Fibroblast of pulmonary artery (primary cell): Measurements from ENCODE around the gene PAX2.

Source experiments
- DNase-seq: peaks from one replicate; pipeline ENCODE4 v3.0.0-alpha.2; 2010; ENCODE audit warnings: low read depth
- H3K4me3 ChIP-seq: replicated peaks from 2 replicates; pipeline ENCODE4 v1.5.1; 2011; ENCODE audit warnings: low read depth, mild to moderate bottlenecking, control low read depth, low read length, moderate library complexity
- TF ChIP-seq, protein P1 (sequence below): IDR thresholded peaks from 2 replicates; pipeline ENCODE4 v1.5.1; 2011; ENCODE audit warnings: mild to moderate bottlenecking, control low read depth, low read length, inconsistent platforms; ENCODE audit errors: missing control alignments

The PAX2 gene

DNA sequence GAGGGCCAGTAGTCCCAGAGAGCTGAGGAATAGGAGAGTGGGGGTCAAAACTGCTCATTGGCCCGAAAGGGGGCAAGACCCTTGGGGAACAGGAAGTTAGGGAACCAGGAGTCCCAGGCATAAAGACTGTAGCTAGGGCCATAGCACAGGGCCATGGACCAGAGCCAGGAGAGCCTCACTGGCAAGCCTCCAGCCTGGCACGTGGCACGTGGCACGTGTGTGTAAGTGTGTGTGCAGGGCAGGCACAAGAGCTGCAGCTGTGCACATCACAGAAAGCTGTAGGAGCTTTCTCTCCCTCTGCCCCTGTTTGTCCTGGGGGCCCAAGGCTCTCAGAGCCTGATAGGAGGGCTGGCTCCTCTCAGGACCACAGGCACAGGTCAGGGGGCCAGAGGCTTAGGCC, 119.6 kb downstream of the PAX2 start:
- DNase-seq = no peak
- TF ChIP-seq, protein P1, sequence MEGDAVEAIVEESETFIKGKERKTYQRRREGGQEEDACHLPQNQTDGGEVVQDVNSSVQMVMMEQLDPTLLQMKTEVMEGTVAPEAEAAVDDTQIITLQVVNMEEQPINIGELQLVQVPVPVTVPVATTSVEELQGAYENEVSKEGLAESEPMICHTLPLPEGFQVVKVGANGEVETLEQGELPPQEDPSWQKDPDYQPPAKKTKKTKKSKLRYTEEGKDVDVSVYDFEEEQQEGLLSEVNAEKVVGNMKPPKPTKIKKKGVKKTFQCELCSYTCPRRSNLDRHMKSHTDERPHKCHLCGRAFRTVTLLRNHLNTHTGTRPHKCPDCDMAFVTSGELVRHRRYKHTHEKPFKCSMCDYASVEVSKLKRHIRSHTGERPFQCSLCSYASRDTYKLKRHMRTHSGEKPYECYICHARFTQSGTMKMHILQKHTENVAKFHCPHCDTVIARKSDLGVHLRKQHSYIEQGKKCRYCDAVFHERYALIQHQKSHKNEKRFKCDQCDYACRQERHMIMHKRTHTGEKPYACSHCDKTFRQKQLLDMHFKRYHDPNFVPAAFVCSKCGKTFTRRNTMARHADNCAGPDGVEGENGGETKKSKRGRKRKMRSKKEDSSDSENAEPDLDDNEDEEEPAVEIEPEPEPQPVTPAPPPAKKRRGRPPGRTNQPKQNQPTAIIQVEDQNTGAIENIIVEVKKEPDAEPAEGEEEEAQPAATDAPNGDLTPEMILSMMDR = no peak
- no peak overlapping the region for H3K4me3 ChIP-seq

DNA sequence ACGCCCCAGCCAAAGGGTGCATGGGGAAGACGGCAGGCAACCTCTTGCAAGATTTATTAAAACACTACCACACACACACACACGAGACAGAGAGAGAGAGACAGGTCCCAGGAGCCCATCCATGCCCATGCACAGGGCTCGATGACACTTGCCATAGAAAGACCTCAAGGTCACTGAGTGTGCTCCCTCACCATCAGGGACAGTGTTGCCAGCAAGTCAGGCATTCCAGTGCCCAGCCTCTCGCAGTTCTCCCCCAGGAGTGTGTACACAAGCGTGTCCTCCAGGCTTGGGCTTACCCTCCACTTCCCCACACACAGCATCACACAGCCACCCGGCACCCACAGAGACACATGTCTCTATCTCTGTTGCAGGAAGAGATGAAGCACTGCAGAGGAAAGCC, 120.6 kb downstream of the PAX2 start:
- TF ChIP-seq, protein P1 = no peak
- DNase-seq = no peak
- H3K4me3 ChIP-seq = no peak overlapping the region

DNA sequence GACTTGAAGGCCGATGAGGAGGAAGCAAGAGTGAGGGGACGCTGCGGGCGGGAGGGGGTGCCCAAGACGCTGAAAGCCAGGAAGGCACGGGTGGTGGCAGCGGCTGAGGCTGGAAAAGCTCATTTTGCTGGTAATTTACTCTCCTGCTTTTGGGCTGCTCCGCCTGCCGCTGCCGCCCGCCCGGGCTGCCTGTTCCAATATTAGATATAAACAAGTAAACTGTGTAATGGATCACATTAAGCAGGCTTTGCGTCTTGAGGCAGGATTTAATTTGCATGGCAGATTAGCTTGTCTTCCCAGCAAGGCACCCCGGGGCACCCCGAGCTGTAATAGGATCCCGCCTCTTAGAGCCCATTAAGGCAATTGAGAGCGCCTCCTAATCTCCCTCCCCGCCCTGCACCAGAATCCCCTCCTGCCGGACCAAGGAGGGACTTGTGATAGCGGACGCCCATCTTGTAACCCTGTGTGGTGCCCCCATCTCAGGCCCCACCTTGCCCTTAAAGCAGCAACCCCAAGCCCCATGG, 121.3 kb downstream of the PAX2 start:
- TF ChIP-seq, protein P1 = no peak
- no peak for DNase-seq
- no peak overlapping the region for H3K4me3 ChIP-seq

DNA sequence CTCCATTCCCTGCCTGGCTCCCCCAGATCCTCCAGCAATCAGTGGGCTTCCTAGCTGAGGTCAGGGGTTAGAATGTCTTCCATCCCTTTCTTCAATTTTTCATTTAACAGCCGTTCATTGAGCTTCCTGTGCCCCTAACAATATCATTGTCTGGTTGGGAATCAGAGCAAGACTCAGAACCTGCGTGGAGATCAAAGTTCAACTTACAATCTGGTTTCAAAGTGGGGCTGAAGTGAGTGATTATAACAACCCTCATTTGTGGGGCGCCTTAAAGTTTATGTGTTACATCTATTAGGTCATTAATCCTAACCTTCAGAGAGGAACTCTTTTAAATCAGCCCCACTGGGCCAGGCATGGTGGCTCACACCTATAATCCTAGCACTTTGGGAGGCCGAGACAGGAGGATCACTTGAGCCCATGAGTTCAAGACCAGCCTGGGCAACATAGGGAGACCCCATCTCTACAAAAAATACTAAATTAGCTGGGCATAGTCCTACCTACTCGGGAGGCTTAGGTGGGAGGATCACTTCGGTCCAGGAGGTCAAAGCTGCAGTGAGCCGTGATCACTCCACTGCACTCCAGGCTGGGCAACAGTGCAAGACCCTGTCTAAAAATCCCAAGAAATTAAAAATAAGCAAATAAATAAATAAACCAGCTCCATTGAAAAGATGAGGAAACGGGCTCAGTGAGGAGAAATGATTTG, 122.0 kb downstream of the PAX2 start:
- no peak overlapping the region for H3K4me3 ChIP-seq
- TF ChIP-seq, protein P1 = no peak
- no peak for DNase-seq

DNA sequence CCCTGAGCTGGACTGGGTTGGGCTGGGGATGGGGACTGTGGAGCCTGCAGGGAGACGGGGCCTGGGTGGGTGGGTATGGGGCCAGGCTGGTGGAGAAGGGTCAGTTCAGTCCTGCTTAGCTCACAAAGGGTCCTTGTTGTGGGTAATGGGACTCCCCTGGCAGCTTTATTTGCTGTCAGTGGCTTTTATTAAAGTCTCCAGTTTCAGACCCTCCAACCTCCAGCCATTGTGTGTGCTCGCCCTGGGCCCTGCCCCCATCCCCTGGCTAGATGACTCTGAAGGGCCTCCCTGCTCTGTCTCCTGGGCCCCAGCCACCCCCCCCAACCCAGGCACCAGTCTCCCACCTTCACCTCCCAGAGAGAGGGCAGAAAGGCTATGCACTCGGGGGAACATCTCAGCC, 123.0 kb downstream of the PAX2 start:
- DNase-seq = no peak
- no peak overlapping the region for H3K4me3 ChIP-seq
- TF ChIP-seq, protein P1 = no peak

DNA sequence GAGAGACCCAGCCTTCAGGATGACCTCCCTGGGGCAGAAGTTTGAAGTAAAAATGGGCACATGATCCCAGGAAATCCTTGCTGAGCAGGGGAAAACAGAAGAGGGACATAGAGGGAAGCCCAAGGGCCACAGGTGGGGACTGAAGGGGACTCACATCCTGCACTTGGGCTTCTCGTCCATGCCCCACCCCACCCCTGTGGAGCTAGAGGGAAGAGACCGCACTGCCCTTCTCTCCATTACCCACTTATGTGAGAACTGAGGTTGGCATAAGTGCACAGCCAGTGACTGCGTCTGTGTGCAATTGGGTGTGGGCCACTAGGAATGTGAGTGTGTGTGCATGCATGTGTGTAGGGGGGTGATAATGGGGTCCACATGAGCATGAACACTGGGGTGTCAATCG, 124.0 kb downstream of the PAX2 start:
- TF ChIP-seq, protein P1 = no peak
- H3K4me3 ChIP-seq = no peak overlapping the region
- DNase-seq = no peak
